NCI-H748 (cell line): Measurements from ENCODE around the gene KRTAP2-1.
A peak's percentile ranks its signal among the peaks of the same experiment; 100 is the strongest.
"Not testable (repeated sequence)": the region's sequence is repeated elsewhere in the genome, so short reads cannot be mapped to it uniquely, and the experiment has no call there.

Experiments used
- DNase-seq: peaks from one replicate; lab custom pipeline; 2025; ENCODE audit not compliant: unreplicated experiment; lab: John Stamatoyannopoulos, UW

Gene KRTAP2-1, protein sequence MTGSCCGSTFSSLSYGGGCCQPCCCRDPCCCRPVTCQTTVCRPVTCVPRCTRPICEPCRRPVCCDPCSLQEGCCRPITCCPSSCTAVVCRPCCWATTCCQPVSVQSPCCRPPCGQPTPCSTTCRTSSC

DNA sequence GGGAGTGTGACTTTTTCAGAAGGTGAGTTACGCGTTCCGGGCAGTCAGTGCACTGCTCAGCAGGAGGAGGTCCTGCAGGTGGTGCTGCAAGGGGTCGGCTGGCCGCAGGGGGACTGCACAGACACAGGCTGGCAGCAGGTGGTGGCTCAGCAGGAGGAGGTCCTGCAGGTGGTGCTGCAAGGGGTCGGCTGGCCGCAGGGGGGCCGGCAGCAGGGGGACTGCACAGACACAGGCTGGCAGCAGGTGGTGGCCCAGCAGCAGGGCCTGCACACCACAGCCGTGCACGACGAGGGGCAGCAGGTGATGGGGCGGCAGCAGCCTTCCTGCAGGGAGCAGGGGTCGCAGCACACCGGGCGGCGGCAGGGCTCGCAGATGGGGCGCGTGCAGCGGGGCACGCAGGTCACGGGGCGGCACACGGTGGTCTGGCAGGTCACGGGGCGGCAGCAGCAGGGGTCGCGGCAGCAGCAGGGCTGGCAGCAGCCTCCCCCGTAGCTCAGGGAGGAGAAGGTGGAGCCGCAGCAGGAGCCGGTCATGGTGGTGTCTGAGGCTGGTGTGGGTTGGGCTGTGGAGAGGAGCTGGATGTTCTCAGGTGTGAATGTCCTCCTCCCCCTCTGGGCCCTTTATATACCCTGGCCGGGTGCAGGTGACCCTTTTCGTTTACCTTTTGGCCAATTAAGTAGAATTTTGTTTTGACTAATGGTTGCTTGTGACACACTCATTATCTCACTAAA lies at the start of gene KRTAP2-1:
TSS of gene KRTAP2-1 (minus strand) at position 582 of the 731 bp plus-strand sequence. CDS start at position 533, 49 bp downstream.
- not testable (repeated sequence) for DNase-seq

DNA sequence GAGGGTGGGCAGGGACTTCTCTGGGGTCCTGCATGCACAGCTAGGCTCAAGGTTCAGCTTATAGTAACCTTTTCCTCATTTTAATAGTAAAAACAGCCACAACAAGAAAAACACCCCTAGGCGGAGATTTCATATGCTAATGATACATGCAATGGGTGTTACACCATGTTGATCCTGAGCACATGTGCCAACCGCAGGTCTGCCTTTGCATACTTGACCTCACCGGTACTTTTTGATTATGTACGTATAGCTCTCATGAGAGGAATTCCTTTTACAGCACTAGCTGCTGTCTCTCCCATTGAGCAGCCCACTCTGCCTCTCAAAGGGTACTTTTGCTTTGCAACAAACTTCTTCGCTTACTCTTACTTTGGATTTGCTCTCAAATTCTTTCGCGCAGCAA lies 48.9 kb upstream of the KRTAP2-1 start:
- DNase-seq: no peak

DNA sequence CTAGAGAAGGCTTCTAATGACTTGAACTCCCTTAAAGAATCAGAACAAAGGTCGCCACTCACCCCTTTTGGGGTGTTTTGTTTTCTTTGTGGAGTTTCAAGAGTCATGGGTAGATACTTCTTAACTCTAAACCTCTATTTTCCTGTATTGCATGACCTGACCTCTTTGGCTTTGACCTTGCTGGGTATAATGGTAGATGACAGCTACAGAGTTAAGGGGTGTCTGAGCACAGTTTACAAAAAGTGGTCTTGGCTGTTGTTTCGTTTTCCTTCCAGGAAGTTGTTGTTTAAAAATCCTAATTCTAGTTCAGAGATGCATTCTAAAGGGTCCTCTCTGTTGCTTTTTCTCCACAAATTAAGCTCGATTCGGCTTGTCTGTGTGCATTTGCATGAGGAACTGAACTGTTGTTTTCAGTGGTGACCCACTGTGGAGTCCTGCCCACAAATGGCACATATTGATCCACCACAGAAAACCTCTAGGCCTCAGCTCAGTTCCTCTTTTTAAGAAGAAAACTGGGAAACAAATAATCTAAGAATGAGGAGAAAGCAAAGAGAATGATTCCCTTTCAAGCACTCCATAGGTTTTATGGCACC lies 41.7 kb upstream of the KRTAP2-1 start:
- not testable (repeated sequence) for DNase-seq

DNA sequence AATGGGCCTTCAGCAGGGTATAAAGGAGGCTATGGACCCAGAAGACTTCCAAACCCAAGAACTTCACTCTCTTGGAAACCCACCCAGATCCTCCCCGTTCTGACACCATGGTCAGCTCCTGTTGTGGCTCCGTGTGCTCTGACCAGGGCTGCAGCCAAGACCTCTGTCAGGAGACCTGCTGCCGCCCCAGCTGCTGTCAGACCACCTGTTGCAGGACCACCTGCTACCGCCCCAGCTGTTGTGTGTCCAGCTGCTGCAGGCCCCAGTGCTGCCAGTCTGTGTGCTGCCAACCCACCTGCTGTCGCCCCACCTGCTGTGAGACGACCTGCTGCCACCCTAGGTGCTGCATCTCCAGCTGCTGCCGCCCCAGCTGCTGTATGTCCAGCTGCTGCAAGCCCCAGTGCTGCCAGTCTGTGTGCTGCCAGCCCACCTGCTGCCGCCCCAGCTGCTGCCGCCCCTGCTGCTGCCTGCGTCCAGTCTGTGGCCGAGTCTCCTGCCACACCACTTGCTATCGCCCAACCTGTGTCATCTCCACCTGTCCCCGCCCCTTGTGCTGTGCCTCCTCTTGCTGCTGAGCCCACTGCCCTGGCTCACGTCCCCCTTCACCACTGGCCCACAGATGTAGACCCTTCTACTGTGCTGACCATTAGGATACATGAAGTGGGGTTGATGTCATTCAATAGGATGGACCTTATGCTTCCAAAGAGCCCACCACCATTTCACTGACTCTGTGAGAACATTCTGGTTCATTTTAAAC lies 37.2 kb upstream of the KRTAP2-1 start, which contains the start of gene KRTAP4-7:
TSS of gene KRTAP4-7 (plus strand) at position 51 of the 757 bp plus-strand sequence. CDS start at position 108, 57 bp downstream.
- DNase-seq: peak; percentile 39

DNA sequence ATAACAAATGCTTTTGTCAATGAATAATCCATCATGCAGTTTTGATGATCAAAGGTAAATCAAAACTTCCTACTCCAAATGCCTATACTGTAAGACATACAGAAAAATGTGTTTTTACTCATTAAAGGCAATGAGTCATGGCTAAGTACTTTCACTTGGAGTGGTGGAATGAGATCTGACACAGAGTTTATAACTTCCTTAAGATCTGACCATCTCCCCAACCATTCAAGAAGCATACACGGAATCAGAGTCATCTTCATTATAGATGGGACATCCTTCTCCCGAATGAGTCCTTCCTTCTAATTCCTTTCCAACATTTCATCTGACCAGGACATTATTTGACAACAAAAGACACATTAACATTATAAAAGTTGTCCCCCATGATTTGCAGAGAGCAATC lies 36.3 kb upstream of the KRTAP2-1 start:
- DNase-seq: not testable (repeated sequence)

DNA sequence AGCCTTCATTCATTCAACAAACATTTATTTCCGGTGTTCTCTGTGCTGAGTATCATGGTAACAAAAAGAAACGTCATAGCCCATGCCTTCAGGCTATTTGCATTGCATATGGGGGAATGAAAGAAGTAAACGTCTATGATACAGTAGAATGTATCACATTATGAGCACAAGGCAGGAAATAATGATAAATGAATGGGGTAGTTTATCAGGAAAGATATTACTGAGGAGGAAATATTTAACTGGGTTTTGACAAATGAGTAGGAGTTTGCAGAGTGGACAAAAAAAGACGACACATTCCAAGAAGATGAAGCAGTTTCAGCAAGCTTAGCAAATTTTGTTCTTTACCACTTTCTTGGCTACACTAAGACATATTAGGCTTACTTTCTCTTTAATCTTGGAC lies 35.5 kb upstream of the KRTAP2-1 start:
- peak; percentile 9 for DNase-seq

DNA sequence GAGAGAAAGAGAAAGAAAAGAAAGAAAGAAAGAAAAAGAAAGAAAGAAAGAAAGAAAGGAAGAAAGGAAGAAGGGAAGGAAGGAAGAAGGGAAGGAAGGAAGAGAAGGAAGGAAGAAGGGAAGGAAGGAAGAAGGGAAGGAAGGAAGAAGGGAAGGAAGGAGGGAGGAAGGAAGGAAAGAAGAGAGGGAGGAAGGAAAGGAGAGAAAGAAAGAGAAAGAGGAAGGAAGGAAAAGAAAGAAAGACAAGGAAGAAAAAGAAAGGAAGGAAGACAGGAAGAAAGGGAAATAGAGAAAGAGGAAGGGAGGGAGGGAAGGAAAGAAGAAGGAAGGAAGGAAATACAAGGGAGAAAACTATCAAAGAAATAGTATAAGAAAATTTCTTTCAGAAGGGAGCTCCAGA lies 29.7 kb upstream of the KRTAP2-1 start:
- no peak for DNase-seq

DNA sequence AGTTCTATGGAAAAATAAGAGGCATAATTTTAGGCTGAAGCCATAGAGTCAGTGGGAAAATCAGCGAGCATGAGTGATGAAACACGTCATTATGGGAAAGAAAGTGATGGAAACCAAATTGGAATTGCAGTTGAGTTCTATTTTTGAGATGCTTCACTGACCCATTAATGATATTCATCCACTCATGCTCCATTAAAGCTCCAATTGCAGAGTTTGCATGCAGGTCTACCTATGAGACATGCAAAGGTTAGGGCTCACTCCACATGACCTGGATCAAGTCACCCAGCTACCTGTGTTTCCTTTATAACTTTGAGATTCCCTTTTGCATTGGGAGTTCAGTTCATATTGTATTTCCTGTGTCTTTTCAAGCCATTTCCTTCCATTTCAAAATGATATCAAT lies 26.6 kb upstream of the KRTAP2-1 start:
- DNase-seq: no peak

DNA sequence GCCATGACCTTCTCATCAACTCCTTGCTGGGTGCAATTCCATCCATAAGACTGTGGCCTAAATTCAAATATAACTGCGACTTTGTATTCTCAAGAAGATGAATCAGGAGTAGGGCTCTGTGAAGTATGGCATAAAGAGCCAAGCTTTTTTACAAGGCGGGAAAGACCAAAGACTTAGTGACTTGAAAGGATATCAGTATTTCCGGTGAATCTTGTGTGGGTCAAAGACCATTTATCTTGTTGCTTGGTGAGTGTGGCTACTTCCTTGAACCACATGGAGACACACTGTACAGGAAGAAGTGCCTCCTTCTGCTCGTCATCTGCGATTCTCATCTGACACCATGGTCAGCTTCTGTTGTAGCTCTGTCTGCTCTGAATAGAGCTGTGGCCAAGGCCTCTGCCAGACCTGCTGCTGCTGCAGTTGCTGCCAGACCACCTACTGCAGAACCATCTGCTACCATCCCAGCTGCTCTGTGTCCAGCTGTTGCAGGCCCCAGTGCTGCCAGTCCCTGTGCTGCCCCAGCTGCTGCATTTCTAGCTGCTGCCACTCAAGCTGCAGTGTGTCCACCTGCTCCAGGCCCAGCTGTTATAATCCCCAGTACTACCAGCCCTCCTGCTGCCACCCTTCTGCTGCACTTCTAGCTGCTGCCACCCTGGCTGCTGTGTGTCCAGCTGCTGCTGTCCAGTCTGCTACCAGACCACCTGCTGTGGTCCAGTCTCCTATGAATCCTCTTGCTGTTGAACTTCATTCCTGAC lies 24.7 kb upstream of the KRTAP2-1 start:
- DNase-seq: peak; percentile 51

DNA sequence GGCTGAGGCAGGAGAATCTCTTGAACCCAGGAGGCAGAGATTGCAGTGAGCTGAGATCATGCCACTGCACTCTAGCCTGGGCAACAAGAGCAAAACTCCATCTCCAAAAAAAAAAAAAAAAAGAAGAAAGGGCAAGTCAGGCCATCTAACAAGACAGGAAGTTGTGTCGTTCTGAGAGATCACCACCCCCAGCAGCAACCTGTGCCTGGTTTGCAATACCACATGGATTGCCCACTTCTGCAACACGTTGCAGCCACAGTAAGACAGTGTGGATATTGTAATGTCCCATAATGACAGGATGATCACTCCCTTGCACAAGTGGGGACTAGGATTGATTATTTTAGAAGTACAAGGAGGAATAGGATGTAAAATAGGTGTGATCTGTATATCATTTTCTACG lies 21.9 kb upstream of the KRTAP2-1 start:
- no peak for DNase-seq

DNA sequence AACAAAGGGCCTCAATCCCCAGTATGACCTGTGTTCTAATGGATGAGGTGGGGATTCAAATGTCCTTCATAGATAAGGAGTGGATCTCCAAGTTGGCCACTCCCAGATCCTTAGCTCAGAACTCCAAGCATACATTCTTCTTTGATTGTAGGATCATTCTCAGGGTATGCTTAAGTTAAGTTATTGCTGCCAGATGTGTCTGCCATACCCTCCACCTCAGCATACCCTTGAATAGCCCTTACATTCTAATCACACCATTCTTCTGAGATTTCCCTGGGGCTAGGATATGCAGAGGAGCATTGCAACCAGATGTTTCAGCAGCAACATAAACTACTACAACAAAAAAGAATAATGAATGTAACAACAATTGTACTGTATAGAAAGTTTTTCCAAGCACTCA lies 20.2 kb upstream of the KRTAP2-1 start:
- DNase-seq: no peak

DNA sequence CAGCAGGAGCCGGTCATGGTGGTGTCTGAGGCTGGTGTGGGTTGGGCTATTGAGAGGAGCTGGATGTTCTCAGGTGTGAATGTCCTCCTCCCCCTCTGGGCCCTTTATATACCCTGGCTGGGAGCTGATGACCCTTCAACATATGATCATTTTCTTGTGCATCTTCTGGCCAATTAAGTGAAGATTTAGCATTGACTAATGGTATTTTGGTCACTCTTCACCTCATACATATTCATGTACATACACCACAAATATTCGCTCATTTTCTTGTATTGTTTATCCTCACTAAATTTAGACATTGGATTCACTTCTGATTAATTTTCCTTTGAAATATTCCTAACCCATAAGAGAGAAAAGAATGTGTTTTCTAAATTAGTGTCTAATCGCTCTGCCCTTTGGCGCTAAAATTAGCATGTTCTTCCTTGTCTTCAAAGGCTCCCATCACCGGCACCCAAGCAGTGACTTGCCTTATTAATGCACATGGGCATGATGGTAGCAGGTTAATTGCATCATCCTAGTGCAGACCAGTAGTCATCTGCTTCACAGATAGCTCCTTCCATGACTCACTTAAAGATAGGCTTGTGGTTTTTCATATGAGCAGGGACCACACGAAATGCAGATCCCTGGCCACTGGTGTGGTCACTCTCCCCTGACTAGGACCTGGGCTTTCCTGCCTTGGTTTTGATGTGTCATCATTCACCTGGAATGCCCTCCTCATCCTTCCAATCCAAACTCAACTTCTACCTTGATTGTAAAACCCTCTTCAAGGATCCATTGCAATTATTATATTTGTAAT lies 18.9 kb upstream of the KRTAP2-1 start, which contains the start of gene KRTAP2-4:
TSS of gene KRTAP2-4 (minus strand) at position 51 of the 796 bp plus-strand sequence. CDS start at position 17, 34 bp downstream.
- no peak for DNase-seq

DNA sequence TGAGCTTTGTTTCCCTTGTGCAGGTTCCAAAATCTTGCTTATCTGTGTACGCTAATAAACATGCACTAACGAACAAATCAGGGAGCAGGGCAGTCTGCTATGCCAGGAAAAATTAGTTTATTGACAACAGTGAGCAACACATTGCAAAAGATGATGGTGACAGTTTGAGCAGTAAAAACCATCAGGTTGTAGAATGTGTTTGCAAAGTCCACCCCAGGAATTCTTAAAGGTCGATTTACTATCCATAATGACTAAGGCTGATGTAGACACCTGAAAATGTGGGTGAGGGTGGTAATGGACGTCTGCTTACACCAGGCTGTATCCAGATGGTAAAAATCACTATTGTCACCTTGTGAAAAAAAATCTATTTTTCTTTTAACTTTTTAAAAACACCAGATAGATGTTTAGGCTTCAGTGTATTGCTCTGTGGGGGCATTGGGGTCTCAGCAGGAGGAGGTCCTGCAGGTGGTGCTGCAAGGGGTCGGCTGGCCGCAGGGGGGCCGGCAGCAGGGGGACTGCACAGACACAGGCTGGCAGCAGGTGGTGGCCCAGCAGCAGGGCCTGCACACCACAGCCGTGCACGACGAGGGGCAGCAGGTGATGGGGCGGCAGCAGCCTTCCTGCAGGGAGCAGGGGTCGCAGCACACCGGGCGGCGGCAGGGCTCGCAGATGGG lies 18.0 kb upstream of the KRTAP2-1 start:
- not testable (repeated sequence) for DNase-seq

DNA sequence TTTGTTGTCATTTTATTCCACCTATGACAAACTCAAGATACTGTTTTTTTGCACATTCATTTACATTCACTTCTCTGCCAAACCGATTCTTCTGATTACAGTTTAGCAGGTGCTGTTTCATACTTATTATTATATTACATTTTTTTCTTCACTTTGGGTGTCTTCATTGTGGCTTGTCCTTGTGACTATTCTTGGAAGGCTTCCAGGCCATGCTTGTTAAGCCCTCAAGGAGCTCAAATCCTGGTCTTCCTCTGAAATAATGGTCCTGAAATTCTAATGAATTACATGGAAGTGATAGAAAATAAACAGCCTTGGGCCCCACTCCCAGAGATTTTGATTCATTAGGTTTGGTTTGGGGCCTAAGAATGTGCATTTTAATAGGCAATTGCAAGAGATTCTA lies 17.2 kb upstream of the KRTAP2-1 start:
- DNase-seq: no peak

DNA sequence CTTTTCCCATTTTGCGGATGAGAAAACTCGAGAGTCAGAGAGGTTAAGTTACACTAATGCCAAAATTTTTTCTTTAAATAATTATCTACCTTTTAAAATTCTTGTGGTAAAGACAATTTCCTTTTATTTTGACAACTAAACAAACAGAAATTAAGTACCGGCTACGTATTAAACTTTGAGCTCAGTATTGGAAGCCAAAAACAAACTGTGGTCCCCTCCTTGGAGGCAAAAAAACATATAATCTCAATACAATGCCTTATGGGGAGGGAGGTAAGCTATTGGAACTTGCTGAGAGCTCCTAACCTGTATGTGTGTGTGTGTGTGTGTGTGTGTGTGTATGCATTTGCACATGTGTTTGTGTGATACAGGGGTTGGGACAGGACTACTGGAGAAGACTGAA lies 16.3 kb upstream of the KRTAP2-1 start:
- no peak for DNase-seq

DNA sequence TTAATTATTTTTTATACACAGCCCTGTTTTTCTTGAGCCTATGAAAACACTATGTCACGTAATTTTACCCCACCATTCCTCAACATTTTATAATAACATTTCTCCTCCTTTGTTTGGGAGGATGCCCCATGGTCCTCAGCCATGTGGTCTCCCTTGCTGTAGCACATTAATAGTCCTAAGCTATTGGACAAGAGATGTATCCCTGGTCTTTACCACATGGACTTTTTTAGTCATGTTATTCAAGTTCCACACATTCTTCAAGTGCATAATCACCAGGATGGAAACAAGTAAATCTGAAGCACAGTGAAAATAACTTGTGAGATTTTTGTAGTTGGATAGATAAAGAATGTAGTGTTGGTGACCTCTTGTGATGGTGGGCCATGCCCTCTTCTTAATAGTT lies 14.8 kb upstream of the KRTAP2-1 start:
- no peak for DNase-seq

DNA sequence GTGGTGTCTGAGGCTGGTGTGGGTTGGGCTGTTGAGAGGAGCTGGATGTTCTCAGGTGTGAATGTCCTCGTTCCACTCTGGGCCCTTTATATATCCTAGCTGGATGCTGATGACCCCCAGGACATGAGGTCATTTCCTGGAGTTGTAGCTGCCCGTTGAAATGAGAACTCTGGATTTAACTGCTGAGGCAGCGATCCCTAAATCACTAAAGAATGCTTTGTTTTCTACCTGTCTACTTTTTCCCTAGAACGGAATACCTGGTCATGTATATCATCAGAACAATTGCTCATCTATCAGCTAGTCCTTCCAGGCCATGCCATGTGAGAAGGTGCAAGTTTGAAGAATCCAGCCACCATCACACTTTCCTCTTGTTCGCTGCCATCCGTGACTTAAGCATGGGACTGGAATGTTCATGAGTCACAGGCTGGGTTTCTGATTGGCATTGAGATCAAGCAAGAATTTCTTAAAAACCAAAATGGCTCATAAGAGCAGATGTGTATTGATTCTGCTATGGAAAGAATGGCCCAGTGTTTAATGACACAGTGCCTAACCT lies 13.0 kb upstream of the KRTAP2-1 start, which contains the start of gene KRTAP2-3:
TSS of gene KRTAP2-3 (minus strand) at position 63 of the 553 bp plus-strand sequence. CDS start 64 bp downstream, outside the sequence.
- DNase-seq: no peak

DNA sequence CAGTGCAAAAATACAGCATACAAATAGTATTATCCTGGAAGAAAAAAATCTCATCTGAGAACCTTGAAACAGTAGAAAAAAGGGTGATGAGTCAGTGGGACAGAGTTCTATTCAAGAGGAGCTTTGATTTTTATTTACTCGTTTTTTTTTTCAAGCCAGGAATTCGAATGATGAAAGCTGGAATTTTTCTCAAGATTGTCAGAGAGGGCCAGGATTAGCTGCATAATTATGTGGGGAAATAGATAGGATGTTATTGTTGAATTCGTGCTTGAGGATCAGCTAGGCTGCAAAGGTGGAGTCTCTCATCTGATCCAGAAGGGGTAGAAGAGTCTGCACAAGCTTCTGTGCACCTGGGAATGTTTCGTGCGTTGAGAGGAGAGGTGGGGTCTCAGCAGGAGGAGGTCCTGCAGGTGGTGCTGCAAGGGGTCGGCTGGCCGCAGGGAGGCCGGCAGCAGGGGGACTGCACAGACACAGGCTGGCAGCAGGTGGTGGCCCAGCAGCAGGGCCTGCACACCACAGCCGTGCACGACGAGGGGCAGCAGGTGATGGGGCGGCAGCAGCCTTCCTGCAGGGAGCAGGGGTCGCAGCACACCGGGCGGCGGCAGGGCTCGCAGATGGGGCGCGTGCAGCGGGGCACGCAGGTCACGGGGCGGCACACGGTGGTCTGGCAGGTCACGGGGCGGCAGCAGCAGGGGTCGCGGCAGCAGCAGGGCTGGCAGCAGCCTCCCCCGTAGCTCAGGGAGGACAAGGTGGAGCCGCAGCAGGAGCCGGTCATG lies 12.3 kb upstream of the KRTAP2-1 start:
- DNase-seq: not testable (repeated sequence)
